GM10248 (cell line): ENCODE data around the gene RMI1.

Experiments
- CTCF ChIA-PET: fragments of 300-600 bp; sonication (Branson Sonifier 250); formaldehyde crosslinking; extraction: SDS; loops from one replicate; lab custom pipeline; 2021; ENCODE audit warnings: antibody characterized with exemption; lab: Yijun Ruan, JAX
- POLR2A ChIA-PET: fragments of 350-650 bp; sonication (Branson Sonifier 250); formaldehyde crosslinking; extraction: SDS; loops from one replicate; lab custom pipeline; 2020; ENCODE audit warnings: antibody characterized with exemption; lab: Yijun Ruan, JAX
- DNase-seq: peaks from one replicate; pipeline ENCODE4 v3.0.0; 2012; ENCODE audit errors: extremely low spot score
- CTCF ChIP-seq: IDR thresholded peaks from 2 replicates; pipeline ENCODE4 v1.5.1; 2012; ENCODE audit warnings: mild to moderate bottlenecking, low read depth; ENCODE audit errors: extremely low read depth, missing control alignments, control extremely low read depth

RMI1 gene

GRCh38 chr9:83965350-83966208, 15.0 kb upstream of the RMI1 start:
- no peak for DNase-seq
- POLR2A ChIA-PET, result interaction anchor here (0.5 kb wide), 1 partner anchor 12 kb away, joined by 4 read pairs; no protein-coding TSS in a partner anchor
- no peak for TF ChIP-seq CTCF
- CTCF ChIA-PET, result no interaction called here

- ChIA-PET CTCF (interaction anchor here (2.0 kb wide), 1 partner anchor 8 kb away, joined by 8 read pairs; no protein-coding TSS in a partner anchor), POLR2A (no interaction called here)
- TF ChIP-seq CTCF, result no peak
- no peak for DNase-seq
Observed at GRCh38 chr9:83966209-83966582, 14.4 kb upstream of the RMI1 start.

GRCh38 chr9:83967073-83967472, 13.5 kb upstream of the RMI1 start:
- DNase-seq, result no peak
- CTCF ChIA-PET, result interaction anchor here (1.6 to 2.0 kb wide), 2 partner anchors 9 to 11 kb away, joined by 6 to 8 read pairs; a partner anchor contains a TSS
- TF ChIP-seq CTCF, result no peak
- POLR2A ChIA-PET, result no interaction called here

GRCh38 chr9:83969602-83970001, 11.0 kb upstream of the RMI1 start:
- no peak for TF ChIP-seq CTCF
- POLR2A ChIA-PET, result interaction anchor here (0.7 to 1.0 kb wide), 3 partner anchors 9 to 12 kb away, joined by 3 to 4 read pairs (median 3); partner anchors contain the start of genes HNRNPK and RMI1
- CTCF ChIA-PET, result interaction anchor here (2.8 kb wide), 1 partner anchor 10 kb away, joined by 8 read pairs; the partner anchor contains the start of genes HNRNPK and RMI1
- no peak for DNase-seq

- ChIA-PET POLR2A (interaction anchor here (1.5 to 1.9 kb wide), 2 partner anchors 9 kb away, joined by 5 to 8 read pairs; partner anchors contain the start of genes HNRNPK and RMI1), CTCF (interaction anchor here (1.2 to 2.8 kb wide), 3 partner anchors 8 to 11 kb away, joined by 3 to 8 read pairs (median 4); partner anchors contain the start of genes HNRNPK and RMI1)
- no peak for TF ChIP-seq CTCF
Observed at GRCh38 chr9:83971485-83971884, 9.1 kb upstream of the RMI1 start.

GRCh38 chr9:83972286-83972685, 8.3 kb upstream of the RMI1 start:
- ChIA-PET CTCF (interaction anchor here (1.4 to 2.8 kb wide), 2 partner anchors 8 to 9 kb away, joined by 4 to 8 read pairs; partner anchors contain the start of genes HNRNPK and RMI1), POLR2A (interaction anchor here (1.0 to 1.9 kb wide), 2 partner anchors 8 to 12 kb away, joined by 3 to 8 read pairs; partner anchors contain the start of genes HNRNPK and RMI1)
- TF ChIP-seq CTCF, result no peak
- DNase-seq, result no peak

More at GRCh38 chr9:83971485-83971884, 9.1 kb upstream of the RMI1 start:
- no peak for DNase-seq
